Right forelimb (tissue), 1 donor: Measurements from ENCODE around the gene INHBB.

Source experiments
- DNase-seq: peaks from one replicate; pipeline ENCODE4 v3.0.0-alpha.2; 2018

INHBB gene

DNA sequence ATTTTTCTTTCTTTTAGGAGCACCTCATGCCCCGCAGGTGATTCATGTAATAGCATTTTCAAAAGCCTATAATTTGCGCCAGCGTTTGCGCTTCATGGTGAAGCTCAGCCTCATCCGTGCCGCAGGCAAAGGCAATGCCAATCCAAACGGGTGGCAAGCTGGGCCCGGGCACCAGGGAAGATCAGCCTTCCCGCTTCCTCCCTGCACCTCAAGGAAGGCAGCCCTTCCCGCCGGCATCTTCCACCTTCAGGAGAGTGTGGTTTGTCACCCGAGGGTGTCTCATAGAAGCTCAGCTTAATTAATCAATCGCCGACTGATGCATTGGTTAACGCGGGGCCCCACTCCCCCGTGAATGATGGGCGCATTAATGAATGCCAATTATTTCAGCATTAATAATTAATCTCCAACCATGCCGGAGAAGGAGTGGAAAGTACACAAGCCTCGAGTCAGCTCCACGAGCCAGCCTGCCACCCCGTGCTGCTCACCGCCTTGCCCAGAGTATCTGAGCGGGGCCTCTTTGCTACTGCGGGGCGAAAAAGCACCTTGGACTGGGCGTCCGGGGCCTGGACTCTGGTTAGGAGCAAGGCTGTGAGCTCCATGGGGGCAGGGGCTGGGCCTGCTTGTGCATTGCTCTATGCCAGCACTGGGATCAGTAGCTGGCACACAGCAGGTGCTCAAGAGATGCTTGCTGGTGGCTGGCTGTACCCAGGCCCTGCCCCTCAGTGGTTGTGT lies 13.0 kb downstream of the INHBB start:
- no peak for DNase-seq

GRCh38 chr2:120360307-120360855 lies 14.4 kb downstream of the INHBB start:
- no peak for DNase-seq

GRCh38 chr2:120362926-120363325 lies 17.0 kb downstream of the INHBB start:
- DNase-seq, result no peak

GRCh38 chr2:120365236-120365793 lies 19.4 kb downstream of the INHBB start:
- no peak for DNase-seq

DNA sequence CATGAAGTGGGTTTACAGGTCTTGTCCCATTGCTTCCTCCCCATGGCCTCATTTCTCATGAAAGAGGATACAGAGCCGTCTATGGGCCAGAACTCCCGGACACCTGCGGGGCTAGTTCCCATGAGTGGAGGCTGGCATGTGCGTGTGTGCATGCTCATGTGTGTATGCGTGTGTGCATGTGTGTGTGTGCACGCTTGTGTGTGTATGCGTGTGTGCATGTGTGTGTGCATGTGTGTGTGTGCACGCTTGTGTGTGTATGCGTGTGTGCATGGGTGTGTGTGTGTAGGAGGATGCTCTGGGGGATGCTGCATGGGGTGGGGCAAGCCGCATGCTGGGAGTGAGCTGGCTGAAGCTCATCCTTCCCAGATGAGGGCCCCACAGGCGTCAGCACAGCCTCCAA lies 20.8 kb downstream of the INHBB start:
- no peak for DNase-seq

DNA sequence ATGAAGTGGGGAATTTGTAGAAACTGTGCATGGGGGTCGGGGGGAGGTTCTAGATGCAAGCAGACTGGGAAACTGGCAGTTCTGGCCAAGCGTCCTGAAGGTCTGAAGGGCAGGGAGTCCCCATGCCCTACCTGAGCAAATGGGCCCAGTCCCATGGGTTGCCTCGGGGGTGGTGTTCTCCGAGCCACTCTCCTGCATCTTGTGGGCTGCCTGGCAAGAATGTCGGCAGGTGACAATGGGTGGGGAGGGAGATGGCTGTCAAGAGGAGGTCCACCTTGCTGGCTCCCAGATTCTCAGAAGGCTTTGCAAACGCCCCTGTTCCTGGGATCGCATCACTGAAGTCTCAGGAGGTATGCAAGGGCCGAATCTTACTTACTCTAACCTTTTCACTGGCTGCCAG lies 21.3 kb downstream of the INHBB start:
- no peak for DNase-seq

DNA sequence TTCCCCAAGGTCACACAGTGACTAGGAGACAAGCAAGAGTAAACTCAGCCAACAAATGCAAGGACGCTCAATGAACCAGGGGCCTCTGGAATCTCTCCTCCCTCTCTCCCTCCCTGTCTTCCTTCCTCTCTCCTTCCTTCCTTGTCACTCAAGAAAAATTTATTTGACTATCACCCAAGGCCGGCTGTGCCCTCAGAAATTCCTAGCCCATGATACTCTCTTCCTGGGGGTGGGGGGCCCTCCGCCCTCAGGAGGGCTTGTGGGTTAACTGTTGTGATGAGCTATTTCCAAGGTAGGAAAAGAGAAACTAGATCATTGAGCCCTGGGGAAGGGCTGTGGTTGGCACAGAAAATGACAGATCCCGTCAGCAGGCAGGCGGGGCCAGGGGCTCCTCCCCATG lies 21.7 kb downstream of the INHBB start:
- DNase-seq, result no peak

GRCh38 chr2:120368086-120368485 lies 22.1 kb downstream of the INHBB start:
- DNase-seq, result no peak

- no peak for DNase-seq
Observed at GRCh38 chr2:120369250-120369649, 23.3 kb downstream of the INHBB start.

DNA sequence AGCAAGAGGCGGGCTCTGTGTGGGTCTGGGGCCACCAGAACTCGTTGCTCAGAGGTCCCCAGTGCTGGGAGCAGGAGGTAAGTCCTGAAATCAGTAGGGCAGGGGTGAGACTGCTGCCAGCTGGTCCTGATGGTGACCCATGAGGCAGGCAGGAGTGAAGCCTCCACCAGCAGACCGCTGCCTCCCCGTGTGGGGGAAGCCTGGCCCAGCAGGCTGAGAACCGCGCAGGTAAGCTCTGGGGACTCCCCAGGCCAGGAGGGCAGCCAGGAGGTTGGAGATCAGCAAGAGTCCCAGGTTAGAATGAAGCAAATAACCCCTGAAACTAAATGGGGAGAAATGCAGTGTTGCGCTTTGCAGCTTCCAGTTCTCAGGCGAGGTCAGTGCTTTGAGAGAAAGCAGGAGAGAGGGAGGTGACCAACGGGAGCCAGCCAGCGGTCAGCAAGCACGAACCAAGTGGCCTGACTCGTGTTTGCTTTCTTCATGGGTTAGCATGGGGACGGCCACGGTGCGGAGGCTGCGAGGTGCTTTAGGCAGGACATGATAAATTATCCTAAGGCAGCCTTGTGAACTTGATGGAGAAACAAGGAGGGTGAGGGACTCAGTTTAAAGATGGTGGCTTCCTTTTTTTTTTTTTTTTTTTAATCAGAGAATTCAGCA lies 26.2 kb downstream of the INHBB start:
- no peak for DNase-seq

- no peak for DNase-seq
Observed at GRCh38 chr2:120372816-120373215, 26.9 kb downstream of the INHBB start.

GRCh38 chr2:120373424-120373823 lies 27.5 kb downstream of the INHBB start:
- no peak for DNase-seq

DNA sequence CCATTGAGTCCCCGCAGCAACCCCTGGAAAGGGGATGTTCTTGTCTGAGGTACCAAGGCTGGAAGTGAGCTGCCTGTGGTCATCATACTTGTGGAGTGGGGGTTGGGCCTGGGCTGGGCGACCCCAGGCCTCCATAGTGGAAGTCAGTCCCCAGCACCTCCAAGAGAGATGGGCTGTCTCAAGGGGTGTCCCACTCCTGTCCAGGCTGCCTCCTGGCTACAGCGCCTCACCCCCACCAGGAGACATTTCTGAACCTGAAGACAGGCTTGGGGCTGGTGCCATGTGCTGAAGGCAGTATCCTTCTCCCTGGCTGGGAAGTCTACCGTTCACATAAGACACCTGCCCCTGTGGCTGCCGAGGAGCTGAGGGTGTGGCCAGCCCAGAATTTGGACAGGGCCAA lies 28.9 kb downstream of the INHBB start:
- DNase-seq, result no peak

DNA sequence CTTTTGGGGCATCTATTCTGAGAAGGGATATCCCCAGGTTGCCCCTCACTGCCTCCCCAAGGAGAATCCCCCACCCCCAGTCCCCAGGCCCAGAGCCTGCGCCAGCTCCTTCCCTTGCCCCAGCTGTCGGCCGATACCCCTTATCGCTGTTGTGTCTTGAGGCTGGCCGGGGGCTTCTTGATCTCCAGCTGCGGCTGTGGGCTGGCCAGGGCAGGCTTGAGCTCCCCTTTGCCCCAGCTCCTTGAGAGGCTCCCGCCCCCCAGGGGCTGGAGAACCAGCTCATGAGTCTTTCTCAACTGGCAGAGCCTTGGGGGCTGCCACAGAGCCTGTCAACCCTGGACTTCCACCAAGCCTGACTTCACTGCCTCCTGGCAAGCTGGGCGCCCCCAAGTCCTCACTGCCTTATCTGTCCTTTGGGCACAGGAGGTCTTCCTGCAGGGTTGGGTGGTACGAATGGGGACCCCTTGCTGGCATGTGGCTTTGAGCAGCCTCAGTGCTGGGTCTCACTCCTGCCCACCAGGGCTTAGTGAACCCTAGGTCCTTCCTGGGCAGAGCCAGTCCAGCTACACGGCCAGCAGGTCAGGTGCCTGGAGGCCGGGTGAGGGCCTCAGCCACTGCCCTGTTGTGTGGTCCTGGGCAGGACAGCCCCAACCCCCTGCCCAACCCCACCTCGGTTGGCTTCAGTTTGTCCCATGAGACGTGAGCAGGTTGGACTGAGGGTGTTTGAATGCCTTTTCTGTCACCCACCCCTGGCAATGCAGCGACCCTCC lies 29.5 kb downstream of the INHBB start:
- DNase-seq, result no peak

DNA sequence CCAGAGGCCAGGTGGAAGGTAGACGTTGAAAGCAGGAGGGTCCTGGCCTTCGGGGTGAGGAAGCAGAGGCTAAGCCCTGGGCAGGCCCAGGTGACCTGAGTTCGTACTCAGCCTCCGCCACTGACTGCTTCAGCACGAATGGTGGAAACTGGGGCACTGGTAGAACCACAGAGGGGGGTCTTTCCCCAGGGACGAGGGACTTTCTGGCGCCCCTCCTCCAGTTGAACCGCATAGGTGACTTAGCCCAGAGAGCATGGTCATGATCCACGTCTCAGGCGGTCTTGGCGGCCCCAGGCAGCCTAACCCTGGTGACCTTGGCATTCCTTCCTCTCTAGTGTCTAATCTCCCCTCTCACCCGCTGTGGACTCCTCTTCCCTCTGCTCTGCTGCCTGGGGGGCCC lies 30.2 kb downstream of the INHBB start:
- no peak for DNase-seq

DNA sequence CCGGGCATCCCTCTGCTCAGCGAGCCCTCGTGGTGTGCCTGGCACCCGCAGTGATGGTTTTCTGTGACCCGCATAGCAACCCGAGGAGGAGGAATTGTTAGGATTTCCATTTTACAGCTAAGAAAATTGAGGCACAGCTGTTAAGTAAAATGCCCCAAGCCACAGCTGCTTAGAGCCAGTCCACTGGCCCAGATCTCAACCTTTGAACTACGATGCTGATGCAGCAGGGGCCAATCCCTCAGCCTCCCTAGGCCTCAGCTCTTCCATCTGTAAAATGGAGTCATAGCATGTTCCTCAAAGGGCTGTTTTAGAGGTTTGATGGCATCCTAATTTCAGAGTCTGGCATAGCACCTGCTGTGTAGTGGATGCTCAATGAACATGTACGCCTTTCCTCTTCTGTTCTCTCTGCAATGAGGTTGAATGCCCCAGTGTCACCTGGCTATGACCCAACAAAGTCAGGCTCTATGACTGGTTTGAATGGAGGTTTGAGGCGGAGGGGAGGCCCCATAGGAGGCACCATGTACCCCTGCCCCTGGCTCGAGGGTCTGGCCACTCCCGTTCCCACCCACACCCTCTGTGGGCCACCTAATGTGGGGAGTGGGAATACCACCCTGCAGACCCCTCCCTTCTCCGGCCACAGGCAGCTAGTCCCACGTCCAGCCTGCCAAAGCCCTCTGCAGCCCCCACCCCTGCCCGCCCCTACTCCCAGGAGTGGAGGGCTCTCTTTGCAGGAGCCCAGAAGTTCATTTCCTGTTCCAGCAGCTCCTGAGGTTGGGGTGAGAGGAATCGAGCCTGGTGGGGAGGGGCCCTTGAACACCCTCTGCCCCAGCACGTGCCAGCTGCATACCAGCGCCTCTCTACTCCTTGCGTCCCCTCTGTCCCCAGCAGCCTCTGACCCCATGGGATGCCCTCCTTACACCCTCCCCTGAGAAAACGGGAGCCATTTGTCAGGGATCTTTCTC lies 31.0 kb downstream of the INHBB start:
- DNase-seq, result no peak

DNA sequence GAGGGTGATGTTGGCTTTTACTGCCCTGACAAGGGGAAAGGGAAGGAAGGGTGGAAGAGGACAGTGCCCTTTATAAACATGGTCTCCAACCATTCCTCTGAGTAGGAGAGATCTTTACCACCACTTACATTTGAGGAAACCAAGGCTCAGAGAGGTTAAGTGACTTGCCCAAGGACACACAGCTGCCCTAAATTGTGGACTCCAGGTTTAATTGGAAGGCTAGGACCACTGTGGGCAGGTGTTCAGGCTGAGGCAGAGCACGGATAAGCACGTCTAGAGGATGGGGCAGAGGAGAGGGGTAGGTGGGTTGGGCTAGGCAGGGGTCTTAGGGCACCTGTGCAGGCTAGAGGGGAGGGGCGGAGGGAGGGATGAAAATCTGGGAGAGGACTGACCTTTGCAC lies 32.7 kb downstream of the INHBB start:
- DNase-seq, result no peak

DNA sequence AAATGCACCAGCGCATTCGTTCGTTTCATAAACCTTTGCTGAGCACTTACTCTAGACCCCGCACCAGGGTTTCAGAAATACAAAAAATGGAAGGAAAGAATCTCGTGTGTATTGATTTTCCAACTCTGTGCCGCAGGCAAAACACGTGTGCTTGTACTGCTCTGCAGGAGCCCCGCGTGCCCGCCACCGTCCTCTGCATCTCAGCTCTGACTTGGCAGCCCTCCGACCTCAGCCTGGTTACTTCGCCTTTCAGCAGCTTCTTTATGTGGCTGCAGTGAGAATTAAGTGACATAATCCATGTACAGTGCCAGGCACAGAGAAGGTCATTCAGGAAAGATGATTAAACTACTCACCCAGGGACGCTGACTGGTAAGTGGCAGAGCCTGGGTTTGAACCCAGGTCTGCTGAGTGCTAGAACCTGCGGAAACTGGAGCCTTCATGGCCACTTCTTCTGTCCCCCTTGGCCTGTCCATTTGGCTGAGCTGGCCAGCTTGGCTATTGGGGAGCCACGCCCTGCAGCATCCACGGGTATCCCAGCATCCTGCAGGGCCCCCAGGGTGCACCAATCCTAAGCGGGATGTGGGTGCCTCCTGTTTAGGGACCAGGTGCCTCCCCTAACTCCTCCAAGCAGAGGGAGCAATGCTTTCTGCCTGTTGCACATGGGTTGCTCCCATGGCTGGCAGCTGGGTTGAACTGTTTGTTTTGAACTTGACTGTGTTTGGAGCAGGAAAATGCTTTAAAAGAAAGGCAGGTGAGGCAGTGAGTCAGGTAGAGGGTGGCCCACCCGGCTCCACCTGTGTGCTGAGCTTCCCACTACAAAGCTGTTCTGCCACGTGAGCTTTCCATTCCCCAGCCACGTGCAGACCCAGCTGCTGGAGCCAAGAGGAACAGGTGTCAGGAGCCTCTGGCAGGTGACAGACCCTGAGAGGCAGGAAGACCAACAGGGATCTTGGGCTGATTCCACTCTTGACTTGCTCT lies 34.3 kb downstream of the INHBB start:
- no peak for DNase-seq

GRCh38 chr2:120381192-120381591 lies 35.3 kb downstream of the INHBB start:
- DNase-seq, result no peak

DNA sequence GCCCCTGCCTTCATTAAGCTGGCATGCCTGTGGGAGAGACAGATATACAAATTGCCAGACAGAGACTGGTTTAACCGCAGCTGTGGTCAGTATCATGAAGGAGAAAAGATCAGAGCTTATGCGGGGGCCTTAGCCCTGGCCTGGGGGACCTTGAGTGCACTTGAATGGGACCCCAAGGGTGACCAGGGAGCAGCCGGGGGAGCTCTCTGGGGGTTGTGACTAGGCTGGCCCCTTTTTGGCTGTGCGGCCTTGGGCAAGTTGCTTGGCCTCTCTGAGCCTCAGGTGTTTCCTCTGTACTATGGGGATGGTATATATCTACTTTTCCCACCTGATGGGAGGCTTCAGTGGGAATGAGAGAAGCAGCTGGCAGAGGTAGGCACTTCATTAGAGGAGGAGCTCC lies 35.7 kb downstream of the INHBB start:
- DNase-seq, result no peak
